HG02678 (cell line): ENCODE results near the gene PARD3.

Experiments
- ATAC-seq: cut with Tn5 transposase; IDR thresholded peaks from one replicate; pipeline ENCODE4 v1.9.1; 2021; ENCODE audit warnings: mild to moderate bottlenecking, moderate library complexity; ENCODE audit not compliant: unreplicated experiment

PARD3 gene

DNA sequence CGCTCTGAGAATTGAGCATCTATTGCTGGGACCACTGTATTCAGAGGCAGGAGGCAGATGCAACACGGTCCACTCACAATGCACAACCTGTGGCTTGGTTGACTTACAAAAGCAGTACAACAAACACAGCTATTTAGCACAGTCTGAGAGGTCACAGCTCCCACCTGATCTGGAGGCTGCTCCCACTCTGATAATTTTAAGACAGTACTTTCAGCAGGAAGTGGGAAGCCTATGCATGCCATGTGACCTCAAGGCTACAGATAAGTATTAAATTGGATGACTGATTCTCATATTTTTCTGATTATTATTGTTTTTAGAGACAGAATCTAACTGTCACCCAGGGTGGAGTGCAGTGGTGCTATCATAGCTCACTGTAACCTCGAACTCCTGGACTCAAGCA, 659.3 kb downstream of the PARD3 start:
- no peak for ATAC-seq

DNA sequence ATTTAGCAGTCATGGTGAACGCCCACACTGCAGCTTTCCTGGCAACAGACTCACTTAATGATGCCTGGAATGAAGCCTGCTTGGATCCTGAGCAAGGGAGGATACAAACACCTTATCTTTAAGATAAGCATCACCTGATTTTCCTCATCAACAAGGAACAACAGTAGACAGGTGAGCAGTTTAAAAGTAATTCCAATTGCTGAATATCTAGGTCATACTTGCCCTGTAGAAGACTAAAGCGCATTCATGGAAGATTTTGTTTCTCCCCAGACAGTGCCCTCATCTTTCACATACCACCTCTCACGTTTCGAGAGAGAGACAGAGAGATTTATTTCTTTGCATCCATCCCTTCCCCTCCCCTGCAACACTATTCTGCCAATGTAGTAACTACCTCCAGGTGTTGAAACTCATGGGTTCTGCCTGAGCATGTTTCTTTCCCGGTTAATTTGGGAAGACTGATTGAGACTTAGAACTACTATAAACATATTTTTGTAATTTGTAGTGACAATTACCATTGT, 660.7 kb downstream of the PARD3 start:
- ATAC-seq = no peak

DNA sequence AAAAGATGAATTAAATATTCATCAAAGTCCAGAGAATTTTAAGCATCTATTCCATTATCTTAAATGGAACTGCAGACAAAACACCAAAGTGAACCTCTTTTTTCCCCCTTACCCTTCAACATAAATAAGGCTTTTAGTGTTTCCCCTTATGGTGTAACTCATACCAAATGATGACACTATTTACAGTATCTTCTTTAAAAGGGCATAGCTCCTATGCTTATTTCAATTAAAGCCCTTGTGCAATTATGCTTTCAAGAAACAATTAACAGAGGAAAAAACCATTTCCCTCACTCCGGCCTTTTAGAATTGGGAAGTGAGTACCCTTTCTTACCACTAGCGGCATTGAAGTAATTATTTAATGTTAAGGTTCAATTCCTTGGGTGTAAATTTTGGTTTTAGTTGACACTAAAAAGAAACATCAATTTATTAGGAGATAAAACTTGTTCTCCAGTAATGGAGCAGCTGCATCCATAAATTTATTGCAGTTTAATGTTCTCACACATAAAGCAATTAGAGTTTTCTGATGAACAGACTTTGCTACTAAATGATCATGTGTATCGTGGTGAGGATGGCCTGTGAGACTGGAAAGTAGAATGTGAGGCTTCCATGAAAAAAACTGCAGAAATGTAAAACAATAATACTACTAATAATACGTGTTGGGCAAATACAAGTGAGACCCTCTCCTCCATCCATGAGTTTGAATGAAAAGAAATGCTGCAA, 661.3 kb downstream of the PARD3 start:
- ATAC-seq = no peak

DNA sequence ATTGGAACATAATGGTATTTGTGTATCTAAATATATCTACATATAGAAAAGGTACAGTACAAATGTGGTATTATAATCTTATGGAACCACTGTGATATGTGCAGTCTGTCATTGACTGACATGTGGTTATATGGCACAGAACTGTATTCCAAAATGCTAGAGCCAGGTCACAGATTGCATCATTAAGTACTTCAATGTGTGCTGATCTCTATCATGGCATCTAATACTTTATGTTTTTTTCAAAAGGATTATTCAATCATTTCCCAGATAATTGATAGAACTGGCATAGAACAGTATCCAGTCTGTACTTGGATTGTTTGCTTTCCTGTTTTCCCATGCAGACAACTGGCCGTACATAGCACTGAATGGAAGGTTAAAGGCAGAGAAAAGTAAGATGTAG, 662.7 kb downstream of the PARD3 start:
- ATAC-seq = no peak

DNA sequence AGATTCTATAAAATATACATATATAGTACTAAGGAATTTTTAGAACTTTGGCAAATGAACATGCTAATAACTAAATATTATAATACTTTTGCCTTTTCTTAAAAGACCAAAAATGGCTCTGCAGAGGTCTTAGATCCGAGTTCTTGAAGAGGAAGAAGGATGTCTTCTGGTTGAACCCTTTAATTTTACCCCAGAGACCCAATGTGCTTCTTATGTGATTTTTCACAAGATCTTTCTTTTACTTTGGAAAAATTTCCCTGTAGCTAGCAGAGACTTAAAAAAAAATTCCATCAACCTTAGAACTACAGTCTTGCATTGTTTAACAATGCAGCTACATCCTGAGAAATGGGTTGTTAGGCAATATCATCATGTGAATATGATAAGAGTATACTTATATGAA, 663.2 kb downstream of the PARD3 start:
- ATAC-seq = no peak

DNA sequence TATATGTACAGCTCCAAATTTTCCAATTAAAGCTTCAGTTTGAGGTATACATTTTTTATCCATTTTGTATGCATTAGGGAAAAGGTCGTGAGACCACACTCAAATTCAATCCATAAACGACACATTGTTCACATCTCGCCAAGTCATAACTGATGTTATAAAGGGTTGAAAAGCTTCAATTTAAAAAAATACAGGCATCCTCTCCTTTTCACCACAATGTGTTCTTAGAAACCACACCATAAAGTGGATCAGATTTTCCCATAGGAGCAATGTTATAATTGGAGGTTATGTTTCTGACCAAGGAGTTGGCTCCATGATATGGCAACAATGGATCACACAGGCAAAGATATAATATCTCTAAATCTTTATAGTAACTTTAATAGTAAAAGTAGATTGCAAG, 663.6 kb downstream of the PARD3 start:
- ATAC-seq = no peak

DNA sequence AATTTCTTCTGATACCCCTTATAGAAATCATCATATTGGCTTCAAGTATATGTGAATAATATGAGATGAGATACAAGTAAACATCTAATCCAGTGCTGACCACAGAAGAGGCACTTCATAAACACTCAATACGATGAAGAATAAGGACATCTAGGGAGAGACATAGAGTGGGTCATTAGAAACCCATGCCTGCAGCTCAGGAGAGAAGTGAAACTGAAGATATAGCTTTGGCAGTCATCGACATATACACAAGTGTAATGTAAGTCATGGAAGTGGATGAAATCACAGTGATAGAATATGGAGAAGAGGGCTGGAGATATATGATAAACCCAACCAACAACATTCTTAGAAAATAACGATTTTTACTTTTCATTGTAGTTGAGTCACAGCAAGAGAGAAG, 665.0 kb downstream of the PARD3 start:
- ATAC-seq = no peak

DNA sequence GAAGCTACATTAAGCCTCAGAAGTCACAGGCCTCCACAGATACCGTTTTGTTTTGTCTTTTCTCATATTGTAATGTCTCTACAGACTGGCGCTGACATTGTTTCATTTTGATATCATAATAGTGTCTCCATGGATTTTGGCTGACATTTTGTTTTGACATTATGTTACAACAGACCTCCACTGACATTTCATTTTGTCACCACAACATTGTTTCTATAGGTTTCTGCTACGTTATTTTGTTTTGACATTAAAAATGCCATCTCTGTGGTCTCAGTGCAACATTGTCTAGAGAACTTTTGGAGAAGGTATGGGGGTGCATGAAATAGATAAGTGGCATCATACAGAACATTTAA, 666.8 kb downstream of the PARD3 start:
- no peak for ATAC-seq

DNA sequence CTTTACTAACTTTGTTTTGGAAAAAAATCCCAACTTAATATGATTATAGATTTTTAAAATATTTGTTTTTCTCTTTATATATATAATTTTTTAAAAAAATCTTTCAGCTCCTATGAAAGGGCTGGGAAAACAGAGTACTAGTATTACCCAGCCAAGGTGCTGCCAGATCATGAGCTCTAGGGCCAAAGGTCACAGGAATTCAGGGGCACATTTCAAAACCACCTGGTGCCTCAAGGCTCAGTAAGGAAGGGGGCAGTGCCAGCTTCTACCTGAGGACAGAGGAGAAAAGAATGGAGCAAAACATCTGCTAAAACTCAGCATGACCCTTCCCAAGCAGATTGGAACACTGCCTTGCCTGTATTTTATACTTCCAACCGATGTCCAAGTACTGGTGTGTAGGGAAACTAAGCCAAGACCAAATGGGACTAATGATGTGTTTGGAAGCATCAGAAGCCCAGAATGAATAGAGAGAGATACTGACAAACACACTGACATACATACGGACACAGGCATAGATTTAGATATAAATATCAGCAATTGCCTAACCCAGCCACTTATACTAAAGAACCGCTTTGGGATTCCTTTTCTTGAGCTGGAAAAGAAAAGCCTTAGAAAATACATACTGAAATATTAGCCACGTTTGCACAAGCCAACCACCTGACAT, 667.3 kb downstream of the PARD3 start:
- ATAC-seq = no peak

DNA sequence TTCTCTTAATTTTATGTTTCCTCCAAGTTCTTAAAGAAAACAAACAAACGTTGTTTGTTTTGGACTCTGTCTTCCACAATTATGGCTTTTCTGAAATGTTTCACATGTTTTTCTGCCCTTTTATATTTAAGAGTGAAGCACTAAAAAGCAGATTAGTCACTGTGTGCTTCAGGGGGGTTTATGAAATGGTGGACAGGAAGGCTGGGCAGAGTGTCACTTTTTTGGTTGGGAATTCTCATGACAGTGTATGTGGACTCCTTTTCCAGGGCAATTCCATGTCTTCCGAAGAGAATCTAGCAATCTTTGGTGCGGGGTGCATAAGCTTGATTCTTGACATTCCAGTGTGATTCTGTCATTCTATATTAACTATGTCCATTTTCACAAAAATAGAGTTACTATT, 669.4 kb downstream of the PARD3 start:
- no peak for ATAC-seq

DNA sequence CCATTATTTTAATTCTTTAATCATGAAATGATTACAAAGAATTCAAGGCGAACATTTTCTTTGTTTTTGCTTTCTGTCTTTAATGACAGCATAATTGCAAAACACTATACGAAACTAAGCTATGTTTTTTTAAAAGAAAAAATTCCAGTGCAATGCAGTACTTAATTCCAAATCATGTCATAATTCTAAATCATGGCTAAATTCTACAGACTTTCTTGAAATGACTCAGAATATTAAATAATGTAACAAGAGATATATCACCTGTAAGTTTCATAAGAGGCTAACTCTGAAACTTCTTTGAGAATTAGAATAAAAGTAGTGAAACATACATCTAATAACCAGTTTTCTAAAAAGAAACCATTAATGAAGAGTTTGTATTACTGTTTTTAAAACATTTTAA, 671.6 kb downstream of the PARD3 start:
- no peak for ATAC-seq

DNA sequence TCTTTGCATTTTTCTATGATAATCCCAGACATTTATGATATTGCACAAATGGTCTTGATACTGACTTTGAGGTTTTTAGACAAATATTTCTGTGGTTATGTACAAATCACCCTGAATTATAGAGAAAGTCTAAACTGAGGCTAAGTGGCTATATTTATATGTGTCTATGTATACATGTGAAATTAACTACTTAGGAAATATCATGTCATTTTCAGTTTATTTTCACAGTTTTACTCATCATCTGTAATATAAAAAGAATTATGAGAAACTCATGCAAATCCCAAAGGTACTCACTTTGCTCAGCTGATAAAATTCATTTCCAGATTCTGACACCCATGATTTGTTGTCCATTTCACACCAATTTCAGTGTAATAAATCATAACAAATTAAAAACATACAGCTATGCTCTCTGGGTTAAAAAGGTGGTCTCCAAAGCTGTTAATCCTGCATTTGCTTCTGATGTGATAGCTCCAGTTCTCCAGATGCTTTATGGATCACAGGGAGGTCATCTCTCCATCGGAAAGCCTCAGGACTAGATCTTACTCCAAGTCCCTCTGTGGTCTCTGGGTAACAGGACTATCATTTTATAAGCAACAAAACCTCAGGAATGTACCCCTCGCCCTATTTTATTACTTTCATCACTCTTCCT, 673.9 kb downstream of the PARD3 start:
- peak; percentile 66 for ATAC-seq

DNA sequence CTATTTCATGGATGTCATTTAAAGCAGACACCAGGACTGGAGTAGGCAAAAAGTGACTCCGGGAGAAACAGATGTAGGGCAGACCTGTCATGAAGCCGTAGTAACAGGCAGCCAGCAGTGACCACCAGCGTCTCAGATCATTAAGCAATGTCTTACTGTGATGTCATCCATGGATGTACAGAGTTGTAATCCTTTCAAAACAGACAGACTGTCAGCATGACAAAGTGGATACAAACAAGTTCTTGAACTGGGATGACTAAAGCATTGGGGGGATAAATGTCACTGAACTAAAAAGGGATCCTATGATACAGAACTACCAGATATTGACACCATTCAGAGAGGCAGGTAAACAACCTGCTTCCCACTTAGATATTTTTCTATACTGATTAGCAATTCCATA, 675.5 kb downstream of the PARD3 start:
- ATAC-seq = no peak

DNA sequence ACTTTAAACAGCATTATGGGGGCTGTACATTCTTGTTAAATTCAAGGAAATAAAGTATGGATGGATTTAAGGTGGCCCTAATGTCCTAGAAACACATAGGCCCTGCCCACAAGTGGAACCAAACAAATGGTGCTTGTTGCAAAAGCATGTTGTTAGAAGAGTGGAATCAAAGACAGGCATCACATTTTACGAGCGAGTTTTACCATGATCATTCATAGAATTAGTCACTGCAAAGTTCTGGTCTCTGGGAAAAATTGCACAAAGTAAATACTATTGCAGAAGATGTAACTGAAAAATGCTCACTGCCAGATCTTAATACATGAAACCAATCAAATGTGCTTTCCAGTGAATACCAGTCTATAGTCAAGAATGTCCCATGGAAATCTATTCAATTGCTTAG, 677.1 kb downstream of the PARD3 start:
- no peak for ATAC-seq

DNA sequence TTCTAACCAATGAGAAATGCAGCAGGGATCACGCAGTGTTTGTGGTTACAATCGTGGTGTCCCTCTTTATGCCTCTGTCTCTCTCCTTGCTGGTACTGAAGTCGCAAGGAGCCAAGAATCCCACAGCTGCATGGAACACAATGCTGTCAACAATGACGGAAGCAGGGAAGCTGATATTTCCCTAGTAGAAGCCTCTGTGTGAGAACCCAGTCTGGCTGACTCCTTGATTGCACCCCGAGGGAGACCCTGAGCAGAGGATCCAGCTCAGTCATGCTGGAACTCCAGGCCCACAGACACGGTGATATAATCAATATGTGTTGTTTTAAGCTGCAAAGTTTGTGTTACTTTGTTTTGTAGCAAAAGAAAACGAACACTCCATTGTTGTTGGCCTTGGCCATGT, 677.9 kb downstream of the PARD3 start:
- ATAC-seq = no peak

DNA sequence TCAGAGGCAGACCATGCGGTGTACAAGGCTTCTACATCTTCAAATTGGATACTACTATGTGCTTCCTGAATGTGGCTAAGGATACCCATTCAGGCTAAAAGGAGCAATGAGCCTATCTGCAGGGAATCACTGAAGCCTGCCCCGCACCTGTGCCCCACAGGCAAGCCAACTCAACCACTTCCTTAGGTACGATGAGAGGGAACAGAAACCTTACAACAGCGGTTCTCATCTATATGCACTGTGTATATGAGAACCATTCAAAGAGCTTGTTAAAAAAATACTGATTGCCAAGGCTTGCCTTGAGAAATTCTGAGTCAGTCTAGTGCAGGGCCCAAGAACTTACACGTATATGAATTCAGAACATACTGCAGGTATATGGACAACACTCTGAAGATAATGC, 679.6 kb downstream of the PARD3 start:
- peak; percentile 93 for ATAC-seq

DNA sequence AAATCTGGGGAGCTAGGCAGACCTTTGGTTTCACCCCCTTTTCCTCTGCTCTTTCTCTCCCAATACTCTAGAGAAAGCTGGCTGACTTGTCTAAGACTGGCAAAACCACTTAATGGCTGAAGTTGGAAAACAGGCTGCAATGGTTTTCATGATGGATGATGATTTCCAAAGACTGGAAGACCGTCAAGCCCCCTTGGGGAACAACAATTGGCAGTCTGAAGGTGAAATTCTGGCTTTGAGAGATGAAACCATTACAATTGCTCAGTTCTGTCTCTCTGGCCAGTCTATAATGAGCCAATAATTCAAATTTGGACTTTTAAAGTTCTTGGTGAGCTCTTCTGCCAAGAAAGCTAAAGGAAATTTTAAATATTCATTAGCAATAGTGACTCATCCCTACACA, 680.5 kb downstream of the PARD3 start:
- no peak for ATAC-seq

DNA sequence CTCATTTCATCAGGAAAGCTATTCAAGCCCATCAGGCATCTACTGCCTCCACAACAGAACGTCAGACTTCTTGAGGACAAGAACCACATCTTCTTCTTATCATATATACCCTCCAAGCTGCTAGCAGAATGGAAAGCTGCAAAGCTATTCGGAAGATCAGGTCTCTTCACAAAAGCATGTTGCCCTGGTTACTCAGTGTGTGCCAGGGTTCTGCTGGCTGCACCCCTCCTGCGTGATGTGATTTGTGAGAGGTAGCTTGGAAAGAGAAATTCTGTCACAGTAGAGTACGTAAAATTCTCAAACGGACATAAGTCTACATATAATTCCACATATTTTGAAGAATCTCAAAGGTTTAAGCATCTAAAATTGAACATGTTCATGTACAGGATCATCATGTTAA, 681.7 kb downstream of the PARD3 start:
- ATAC-seq = no peak

DNA sequence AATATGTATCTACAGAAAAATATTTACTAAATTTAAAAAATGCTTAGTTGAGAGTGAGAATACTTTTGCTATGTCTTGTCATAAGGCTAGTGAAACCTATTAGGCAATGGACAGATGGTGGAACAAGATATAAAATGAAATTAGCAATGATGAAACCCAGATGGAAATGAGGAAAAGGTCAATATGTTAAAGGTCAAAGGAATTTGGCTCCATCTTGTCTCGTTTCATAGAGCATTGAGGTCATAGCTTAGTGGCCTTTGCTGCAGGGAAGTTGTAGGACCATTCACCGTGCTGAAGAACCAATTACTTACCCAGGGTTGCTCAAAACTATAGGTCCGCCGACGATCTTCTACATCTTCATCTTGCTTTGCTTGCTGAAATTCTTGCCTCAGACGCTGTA, 683.9 kb downstream of the PARD3 start:
- no peak for ATAC-seq

DNA sequence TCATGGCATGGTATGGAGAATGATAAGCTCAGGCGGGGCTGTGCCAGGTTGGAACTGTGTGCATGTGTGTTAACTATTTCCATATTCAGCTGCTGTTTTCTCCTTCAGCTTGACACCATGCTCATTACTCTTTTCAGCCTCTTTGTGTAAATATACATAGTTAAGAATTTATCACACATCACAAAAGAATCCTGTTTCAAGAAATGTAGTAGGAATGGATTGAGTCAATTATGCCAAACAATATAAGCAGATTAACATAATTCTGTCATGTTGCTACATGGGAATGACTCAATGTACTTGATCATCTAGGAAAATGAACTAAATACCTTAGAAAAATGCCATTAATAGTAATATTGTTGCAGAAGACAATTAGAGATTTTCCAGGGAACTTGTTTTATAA, 687.4 kb downstream of the PARD3 start:
- no peak for ATAC-seq

DNA sequence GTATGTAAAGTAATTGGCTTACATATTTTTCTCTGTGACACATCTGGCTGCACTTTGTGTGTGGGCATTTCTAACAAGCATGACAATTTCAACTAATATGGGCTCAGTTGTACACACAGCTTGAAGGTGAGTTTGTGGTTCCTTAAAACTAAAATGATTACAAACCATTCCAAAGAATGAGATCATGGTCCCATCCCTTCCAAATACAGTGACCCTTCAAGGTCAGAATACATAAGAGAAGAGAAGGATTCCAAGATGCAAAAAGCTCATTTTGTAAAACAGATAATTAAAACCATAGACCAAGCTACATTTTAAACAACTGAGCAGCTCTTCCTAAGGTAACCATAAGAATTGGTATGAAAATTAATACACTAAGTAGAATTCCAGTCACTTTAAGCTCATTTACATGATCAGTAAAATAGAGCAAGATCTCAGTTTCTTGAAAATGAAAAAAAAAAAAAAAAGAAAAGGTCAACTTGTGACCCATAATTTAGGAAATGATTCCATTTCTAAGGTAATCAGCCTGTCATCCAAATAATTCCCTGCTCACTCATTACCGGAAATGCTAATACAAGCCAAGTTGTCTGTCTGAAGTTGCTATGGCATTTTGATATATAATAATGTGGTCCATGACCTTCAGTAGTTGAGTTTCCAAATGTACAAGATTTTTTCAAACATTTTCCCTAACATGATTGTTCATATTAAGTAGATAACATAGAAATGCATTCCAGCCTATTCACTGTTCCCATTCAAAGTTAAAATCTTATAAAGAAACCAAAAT, 688.5 kb downstream of the PARD3 start:
- ATAC-seq = no peak

DNA sequence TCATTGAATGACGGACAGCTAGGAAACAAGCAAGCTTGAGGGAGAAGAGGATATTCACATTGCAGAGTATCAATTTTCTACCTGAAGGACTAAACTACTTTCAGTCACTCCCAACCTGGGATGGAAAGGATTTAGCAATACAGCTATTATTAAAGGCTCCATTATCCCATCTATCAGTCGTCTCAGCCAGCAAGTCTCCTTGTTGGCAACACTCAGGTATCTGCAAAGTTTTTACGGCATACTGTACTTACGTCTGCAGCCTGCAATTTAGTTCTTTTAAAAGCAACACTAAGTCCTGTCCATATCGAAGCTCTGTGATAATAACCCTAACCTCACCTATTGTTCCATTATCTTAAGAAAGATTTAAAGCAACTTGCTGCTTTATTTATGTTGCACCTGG, 689.4 kb downstream of the PARD3 start:
- no peak for ATAC-seq
